ENCODE results near the gene ERRFI1. TPM values are rescaled to one million over a fixed set of nuclear protein-coding genes. Genes with fewer than 3 reads are reported as not detected.

ERRFI1 gene
- total and polyA plus RNA-seq, 2 experiments from 2014 or later: 123 to 163 TPM

DNA sequence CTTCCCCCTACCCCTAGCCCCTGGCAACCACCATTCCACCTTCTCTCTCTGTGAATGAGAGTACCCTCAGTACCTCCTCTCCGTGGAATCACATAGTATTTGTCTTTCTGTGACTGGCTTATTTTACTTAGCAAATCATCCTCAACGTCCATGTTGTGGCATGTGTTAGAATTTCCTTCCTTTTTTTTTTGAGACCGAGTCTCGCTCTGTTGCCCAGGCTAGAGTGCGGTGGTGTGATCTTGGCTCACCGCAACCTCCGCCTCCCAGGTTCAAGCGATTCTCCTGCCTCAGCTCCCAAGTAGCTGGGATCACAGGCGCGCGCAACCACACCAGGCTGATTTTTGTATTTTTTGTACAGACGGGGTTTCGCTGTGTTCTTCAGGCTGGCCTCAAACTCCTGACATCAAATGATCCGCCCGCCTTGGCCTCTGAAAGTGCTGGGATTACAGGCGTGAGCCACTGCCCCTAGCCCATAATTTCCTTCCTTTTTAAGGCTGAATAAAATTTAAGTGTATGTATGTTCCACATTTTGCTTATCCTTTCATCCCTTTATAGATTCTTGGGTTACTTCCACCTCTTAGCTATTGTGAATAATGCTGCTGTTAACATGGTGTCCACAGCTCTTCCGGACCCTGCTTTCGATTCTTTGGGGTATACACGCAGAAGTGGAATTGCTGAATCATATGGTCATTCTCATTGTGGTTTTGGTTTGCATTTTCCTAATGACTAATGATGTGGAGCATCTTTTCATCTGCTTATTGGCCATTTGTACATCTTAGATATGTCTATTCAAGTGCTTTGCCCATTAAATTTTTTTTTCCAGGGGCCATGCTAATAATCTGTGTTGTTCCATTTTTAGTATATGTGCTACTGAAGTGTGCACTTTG lies 32.3 kb downstream of the ERRFI1 start:
- H3K27ac ChIP-seq: no peak overlapping the region
- no peak overlapping the region for H2AFZ ChIP-seq
- no peaks in the 10 kb centered on the region for H3K36me3 ChIP-seq (replicated peaks; ENCODE audit: insufficient read depth, low read depth)
- no peaks in the 10 kb centered on the region for H3K27me3 ChIP-seq
- H3K4me3 ChIP-seq: no peak overlapping the region
- no peak for DNase-seq (ENCODE audit: low spot score)
- TF ChIP-seq EZH2 (IDR thresholded peaks at IDR 0.05; ENCODE audit: borderline replicate concordance): no peak
- TF ChIP-seq EZH2phosphoT487 (IDR thresholded peaks at IDR 0.05; ENCODE audit: low read depth, severe bottlenecking, unreplicated experiment): no peak
- TF ChIP-seq, protein P1, sequence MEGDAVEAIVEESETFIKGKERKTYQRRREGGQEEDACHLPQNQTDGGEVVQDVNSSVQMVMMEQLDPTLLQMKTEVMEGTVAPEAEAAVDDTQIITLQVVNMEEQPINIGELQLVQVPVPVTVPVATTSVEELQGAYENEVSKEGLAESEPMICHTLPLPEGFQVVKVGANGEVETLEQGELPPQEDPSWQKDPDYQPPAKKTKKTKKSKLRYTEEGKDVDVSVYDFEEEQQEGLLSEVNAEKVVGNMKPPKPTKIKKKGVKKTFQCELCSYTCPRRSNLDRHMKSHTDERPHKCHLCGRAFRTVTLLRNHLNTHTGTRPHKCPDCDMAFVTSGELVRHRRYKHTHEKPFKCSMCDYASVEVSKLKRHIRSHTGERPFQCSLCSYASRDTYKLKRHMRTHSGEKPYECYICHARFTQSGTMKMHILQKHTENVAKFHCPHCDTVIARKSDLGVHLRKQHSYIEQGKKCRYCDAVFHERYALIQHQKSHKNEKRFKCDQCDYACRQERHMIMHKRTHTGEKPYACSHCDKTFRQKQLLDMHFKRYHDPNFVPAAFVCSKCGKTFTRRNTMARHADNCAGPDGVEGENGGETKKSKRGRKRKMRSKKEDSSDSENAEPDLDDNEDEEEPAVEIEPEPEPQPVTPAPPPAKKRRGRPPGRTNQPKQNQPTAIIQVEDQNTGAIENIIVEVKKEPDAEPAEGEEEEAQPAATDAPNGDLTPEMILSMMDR (IDR thresholded peaks at IDR 0.05; ENCODE audit: poor library complexity): no peak
- no peaks in the 10 kb centered on the region for H3K9me3 ChIP-seq (ENCODE audit: low read depth)
- H4K20me1 ChIP-seq (ENCODE audit: insufficient read depth, poor library complexity, severe bottlenecking): no peaks in the 10 kb centered on the region
- H3K4me1 ChIP-seq (ENCODE audit: insufficient read depth): no peaks in the 10 kb centered on the region
- H3K9me2 ChIP-seq (replicated peaks; ENCODE audit: insufficient read depth): no peaks in the 10 kb centered on the region
- no peak overlapping the region for H3K4me2 ChIP-seq
- no peaks in the 10 kb centered on the region for H3K79me2 ChIP-seq
- 95% methylated on average over 19 of the region's 19 CpGs for WGBS (ENCODE audit: low lambda C conversion rate, missing lambda C conversion rate)

DNA sequence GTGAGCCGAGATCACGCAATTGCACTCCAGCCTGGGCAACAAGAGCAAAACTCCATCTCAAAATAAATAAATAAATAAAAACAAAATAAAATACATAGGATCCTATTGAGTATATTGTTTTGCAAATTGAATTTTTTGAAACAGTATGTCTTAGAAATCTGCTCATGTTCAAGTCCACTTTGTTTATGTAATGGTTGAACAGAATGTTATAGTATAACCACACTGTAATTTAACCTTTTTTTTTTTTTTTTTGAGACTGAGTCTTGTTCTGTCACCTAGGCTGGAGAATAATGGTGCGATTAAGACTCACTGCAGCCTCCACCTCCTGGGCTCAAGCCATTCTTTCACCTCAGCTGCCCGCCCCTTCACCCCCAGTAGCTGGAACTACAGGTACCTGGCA lies 33.2 kb downstream of the ERRFI1 start:
- TF ChIP-seq EZH2 (IDR thresholded peaks at IDR 0.05; ENCODE audit: borderline replicate concordance) (no peak), EZH2phosphoT487 (IDR thresholded peaks at IDR 0.05; ENCODE audit: low read depth, severe bottlenecking, unreplicated experiment) (no peak)
- TF ChIP-seq, protein P1 (IDR thresholded peaks at IDR 0.05; ENCODE audit: poor library complexity): no peak
- no peak overlapping the region for H3K4me3 ChIP-seq
- H3K4me1 ChIP-seq (ENCODE audit: insufficient read depth): no peaks in the 10 kb centered on the region
- H3K36me3 ChIP-seq (replicated peaks; ENCODE audit: insufficient read depth, low read depth): no peaks in the 10 kb centered on the region
- H4K20me1 ChIP-seq (ENCODE audit: insufficient read depth, poor library complexity, severe bottlenecking): no peaks in the 10 kb centered on the region
- H3K27me3 ChIP-seq: no peaks in the 10 kb centered on the region
- H3K79me2 ChIP-seq: no peaks in the 10 kb centered on the region
- no peak overlapping the region for H3K27ac ChIP-seq
- no peaks in the 10 kb centered on the region for H3K9me2 ChIP-seq (replicated peaks; ENCODE audit: insufficient read depth)
- no peaks in the 10 kb centered on the region for H3K9me3 ChIP-seq (ENCODE audit: low read depth)
- DNase-seq (ENCODE audit: low spot score): no peak
- WGBS (ENCODE audit: low lambda C conversion rate, missing lambda C conversion rate): 96% methylated on average over 4 of the region's 4 CpGs
- H3K4me2 ChIP-seq: no peak overlapping the region
- no peak overlapping the region for H2AFZ ChIP-seq

DNA sequence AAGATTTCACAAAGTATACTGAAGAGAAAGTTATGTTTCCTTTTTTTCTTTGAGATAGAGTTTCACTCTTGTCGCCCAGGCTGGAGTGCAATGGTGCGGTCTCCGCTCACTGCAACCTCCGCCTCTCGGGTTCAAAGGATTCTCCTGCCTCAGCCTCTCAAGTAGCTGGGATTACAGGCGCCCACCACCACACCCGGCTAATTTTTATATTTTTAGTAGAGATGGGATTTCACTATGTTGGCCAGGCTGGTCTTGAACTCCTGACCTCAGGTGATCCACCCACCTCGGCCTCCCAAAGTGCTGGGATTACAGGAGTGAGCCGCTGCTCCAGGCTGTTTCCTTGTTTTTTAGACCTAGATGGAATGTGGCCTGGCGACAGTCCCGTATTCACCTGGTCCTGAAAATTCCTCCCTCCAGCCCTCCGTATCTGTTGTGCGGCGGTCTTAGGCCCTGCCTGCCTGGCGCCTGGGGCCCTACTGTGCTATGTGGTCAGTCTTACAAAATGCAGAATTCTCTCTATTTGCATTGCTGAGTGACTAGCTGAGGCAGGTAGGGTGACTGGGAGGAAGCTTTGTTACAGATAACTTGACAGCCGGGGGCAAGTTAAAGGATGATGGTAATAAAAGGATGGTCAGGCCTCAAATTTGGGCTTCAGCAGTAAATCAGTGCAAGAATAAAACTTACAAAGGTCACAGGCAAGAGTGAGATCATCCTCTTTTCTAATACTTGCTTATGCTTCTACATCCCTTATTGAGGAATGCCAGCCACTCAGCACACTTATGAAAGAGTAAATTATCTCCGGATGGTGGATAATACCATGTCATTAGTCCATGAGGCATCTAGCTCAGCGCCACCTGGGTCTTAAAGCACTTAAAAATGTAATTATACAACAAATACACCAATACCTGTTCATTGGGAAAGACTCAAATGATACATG lies 34.3 kb downstream of the ERRFI1 start:
- no peak overlapping the region for H2AFZ ChIP-seq
- H3K79me2 ChIP-seq: no peaks in the 10 kb centered on the region
- H3K9me2 ChIP-seq (replicated peaks; ENCODE audit: insufficient read depth): no peaks in the 10 kb centered on the region
- H3K27ac ChIP-seq: no peak overlapping the region
- TF ChIP-seq EZH2 (IDR thresholded peaks at IDR 0.05; ENCODE audit: borderline replicate concordance) (no peak), EZH2phosphoT487 (IDR thresholded peaks at IDR 0.05; ENCODE audit: low read depth, severe bottlenecking, unreplicated experiment) (no peak)
- TF ChIP-seq, protein P1 (IDR thresholded peaks at IDR 0.05; ENCODE audit: poor library complexity): no peak
- WGBS (ENCODE audit: low lambda C conversion rate, missing lambda C conversion rate): 73% methylated on average over 18 of the region's 18 CpGs
- H3K9me3 ChIP-seq (ENCODE audit: low read depth): no peaks in the 10 kb centered on the region
- no peaks in the 10 kb centered on the region for H3K27me3 ChIP-seq
- no peak overlapping the region for H3K4me2 ChIP-seq
- DNase-seq (ENCODE audit: low spot score): no peak
- H3K36me3 ChIP-seq (replicated peaks; ENCODE audit: insufficient read depth, low read depth): no peaks in the 10 kb centered on the region
- no peak overlapping the region for H3K4me3 ChIP-seq
- H4K20me1 ChIP-seq (ENCODE audit: insufficient read depth, poor library complexity, severe bottlenecking): no peaks in the 10 kb centered on the region
- H3K4me1 ChIP-seq (ENCODE audit: insufficient read depth): no peaks in the 10 kb centered on the region

Measured in hepatocyte (in vitro differentiated cells).